K562 (cell line): ENCODE data around the gene APOO. TPM values are rescaled to one million over a fixed set of nuclear protein-coding genes. Genes with fewer than 3 reads are reported as not detected.

Source experiments
- ATAC-seq: fragments of 200-7000 bp; cut with Tn5 transposase; 3 replicates; pipeline ENCODE4 v1.9.1; 2020; ENCODE audit warnings: moderate library complexity
- BruUV-seq: library from RNA; stranded (reverse); fragments of 400-500 nt; replicated peaks from 2 replicates; lab custom pipeline; 2021; lab: Mats Ljungman, UMichigan
- CTCF ChIA-PET: fragments of 300-600 bp; formaldehyde crosslinking; extraction: SDS; loops from one replicate; lab custom pipeline; 2021; ENCODE audit warnings: low intra/inter-chr PET ratio; lab: Yijun Ruan, JAX
- POLR2A ChIA-PET: fragments of 300-600, 350-650 bp; sonication (Branson Sonifier 250); formaldehyde crosslinking; extraction: SDS; loops from one replicate; lab custom pipeline; 2021; ENCODE audit warnings: antibody characterized with exemption, inconsistent platforms; lab: Yijun Ruan, JAX
- DNase-seq, 4 experiments: peaks; one replicate each; pipeline versions ENCODE4 v3.0.0 to v3.0.0-alpha.2; 2011 to 2018; ENCODE audit warnings: low spot score in 3 of 4, mixed read lengths in 3 of 4; ENCODE audit errors: extremely low read depth in 1 of 4
- FAIRE-seq: peaks from 2 replicates; lab custom pipeline; 2011; peaks lifted over from hg19 to GRCh38; lab: Jason Lieb, UNC
- H2AFZ ChIP-seq: 2 replicates; pipeline ENCODE4 v1.6.0; 2011; ENCODE audit warnings: low read depth, low read length, control low read depth, inconsistent platforms
- H3K27ac ChIP-seq: fragments of 200-600 bp; 3 replicates; pipeline ENCODE4 v1.8.0; 2011; ENCODE audit warnings: low read depth, mild to moderate bottlenecking, control low read depth, inconsistent platforms, low read length, moderate library complexity, mixed read lengths; ENCODE audit errors: extremely low read depth
- H3K27me3 ChIP-seq, 2 experiments: fragments of 300-600 bp in 1 of 2; 2 replicates in 1 of 2; 3 replicates in 1 of 2; pipeline versions ENCODE4 v1.6.0 to v1.8.0; 2011; ENCODE audit warnings: inconsistent platforms in 2 of 2, low read length in 2 of 2, mild to moderate bottlenecking in 1 of 2, mixed read lengths in 1 of 2, moderate library complexity in 1 of 2; ENCODE audit not compliant: control insufficient read depth in 2 of 2, insufficient read depth in 2 of 2
- H3K36me3 ChIP-seq: fragments of 300-600 bp; 3 replicates; pipeline ENCODE4 v1.8.0; 2011; ENCODE audit warnings: mild to moderate bottlenecking, low read length, inconsistent platforms; ENCODE audit not compliant: control insufficient read depth, insufficient read depth
- H3K4me1 ChIP-seq, 2 experiments: fragments of 200-600 bp in 1 of 2; replicated peaks in 1 of 2; 2 replicates in 1 of 2; 3 replicates in 1 of 2; pipeline versions ENCODE4 v1.5.1 to v1.8.0; 2011; ENCODE audit warnings: inconsistent platforms in 2 of 2, low read length in 2 of 2, mild to moderate bottlenecking in 1 of 2, mixed read lengths in 1 of 2, moderate library complexity in 1 of 2; ENCODE audit not compliant: control insufficient read depth in 2 of 2, insufficient read depth in 2 of 2
- H3K4me2 ChIP-seq: 2 replicates; pipeline ENCODE4 v1.6.1; 2011; ENCODE audit warnings: low read length, control low read depth, inconsistent platforms, mixed read lengths; ENCODE audit not compliant: insufficient read depth
- H3K4me3 ChIP-seq: fragments of 200-600 bp; sonication (generic), shearing (Covaris generic); 2 replicates; pipeline ENCODE4 v1.5.1; 2016; ENCODE audit warnings: control low read depth, inconsistent platforms
- H3K79me2 ChIP-seq: fragments of 200-600 bp; 3 replicates; pipeline ENCODE4 v1.8.0; 2011; ENCODE audit warnings: low read length, inconsistent platforms; ENCODE audit not compliant: control insufficient read depth, insufficient read depth
- H3K9ac ChIP-seq, 2 experiments: 2 replicates each; pipeline versions ENCODE4 v1.6.0 to v1.6.1; 2011; ENCODE audit warnings: low read depth in 2 of 2, low read length in 2 of 2, control low read depth in 1 of 2, inconsistent platforms in 1 of 2, mild to moderate bottlenecking in 1 of 2, mixed read lengths in 1 of 2; ENCODE audit not compliant: insufficient read depth in 1 of 2
- H3K9me1 ChIP-seq: one replicate; pipeline ENCODE4 v1.6.0; 2011; ENCODE audit warnings: inconsistent platforms, mild to moderate bottlenecking, low read length, moderate library complexity; ENCODE audit not compliant: control insufficient read depth, insufficient read depth
- H3K9me3 ChIP-seq: replicated peaks from 2 replicates; pipeline ENCODE4 v1.5.1; 2011; ENCODE audit warnings: low read depth, low read length, inconsistent platforms; ENCODE audit not compliant: control insufficient read depth, insufficient read depth
- H4K20me1 ChIP-seq: replicated peaks from 2 replicates; pipeline ENCODE4 v1.6.1; 2011; ENCODE audit warnings: low read length, inconsistent platforms, mixed read lengths; ENCODE audit not compliant: control insufficient read depth, insufficient read depth
- C11orf30 ChIP-seq: fragments of 450-650 bp; IDR thresholded peaks from 2 replicates; pipeline ENCODE4 v1.6.1; 2016; ENCODE audit warnings: low read depth, mild to moderate bottlenecking
- ETV5 ChIP-seq: sonication (generic); formaldehyde crosslinking; IDR thresholded peaks from 2 replicates; pipeline ENCODE4 v1.4.0; 2020; ENCODE audit warnings: low read depth, mild to moderate bottlenecking, missing genetic modification reagents
- FOXK1 ChIP-seq: sonication (generic); formaldehyde crosslinking; IDR thresholded peaks from 2 replicates; pipeline ENCODE4 v1.8.0; 2022; ENCODE audit warnings: missing genetic modification reagents, mild to moderate bottlenecking, borderline replicate concordance
- GABPA ChIP-seq: fragments of 200-800 bp; sonication (Bioruptor generic); conservative IDR thresholded peaks from 2 replicates; pipeline ENCODE4 v1.6.1; 2016; ENCODE audit warnings: low read depth, missing genetic modification characterization, missing compliant biosample characterization
- HNRNPK ChIP-seq: fragments of 200-400 bp; formaldehyde crosslinking; IDR thresholded peaks from one replicate; pipeline ENCODE4 v1.6.1; 2018; ENCODE audit warnings: mild to moderate bottlenecking, low read depth, low read length; ENCODE audit not compliant: poor library complexity, severe bottlenecking
- L3MBTL2 ChIP-seq: fragments of 450-650 bp; IDR thresholded peaks from 2 replicates; pipeline ENCODE4 v1.6.1; 2016; ENCODE audit warnings: mild to moderate bottlenecking, moderate library complexity
- MAFG ChIP-seq: fragments of 450-650 bp; conservative IDR thresholded peaks from 2 replicates; pipeline ENCODE4 v1.6.1; 2016; ENCODE audit warnings: missing genetic modification characterization, missing compliant biosample characterization
- NFE2 ChIP-seq: IDR thresholded peaks from 2 replicates; pipeline ENCODE4 v1.6.1; 2014; ENCODE audit warnings: antibody characterized with exemption, low read depth
- SRSF1 ChIP-seq: fragments of 200-400 bp; formaldehyde crosslinking; IDR thresholded peaks from 2 replicates; pipeline ENCODE4 v1.6.1; 2017; ENCODE audit warnings: mild to moderate bottlenecking, low read depth, low read length, moderate library complexity
- ZC3H4 ChIP-seq: sonication (generic); formaldehyde crosslinking; IDR thresholded peaks from 2 replicates; pipeline ENCODE4 v1.9.0; 2021; ENCODE audit warnings: missing genetic modification reagents, borderline replicate concordance
- ZNF217 ChIP-seq: sonication (generic); formaldehyde crosslinking; IDR thresholded peaks from 2 replicates; pipeline ENCODE4 v1.8.0; 2022; ENCODE audit warnings: mild to moderate bottlenecking, missing genetic modification reagents
- WGBS: fragments of 100-300 bp; shearing (Covaris generic); methylation state at CpG from one replicate; pipeline ENCODE4 v1.1.6; 2016; ENCODE audit warnings: low coverage, mixed read lengths; ENCODE audit not compliant: insufficient coverage; ENCODE audit errors: missing lambda C conversion rate; 5-methylcytosine and 5-hydroxymethylcytosine counted together
- in situ Hi-C: fragments of 300-500 bp; cut with MboI; formaldehyde crosslinking; loops from 4 replicates; pipeline ENCODE4 v1.15.0; 2018; ENCODE audit warnings: inconsistent platforms, mixed read lengths
- intact Hi-C: fragments of 100-400 bp; cut with micrococcal nuclease; formaldehyde crosslinking; loops from 2 replicates; pipeline ENCODE4 v1.14.2; 2022
- polyA plus RNA-seq, 8 experiments: library from polyadenylated mRNA; depleted of rRNA in 4 of 8; stranded (reverse) in 5 of 8; unstranded in 3 of 8; fragments of >200 nt; fragmentation: Nextera tagmentation in 2 of 8; fragmentation: Illumina TruSeq in 1 of 8; extraction: Ambion mirVana in 2 of 8; extraction: Trizol in 1 of 8; gene quantifications; 2 replicates each; pipeline versions ENCODE4 v1.2.1 to v1.2.3, GENCODE V29; 2011 to 2014; ENCODE audit warnings: inconsistent platforms in 1 of 8, missing spikeins in 1 of 8
- total RNA-seq, 7 experiments: library from RNA; depleted of rRNA in 6 of 7; stranded (reverse); fragments of >200 nt in 6 of 7; fragmentation: Illumina TruSeq in 2 of 7; extraction: Trizol in 2 of 7; gene quantifications; 2 replicates each; pipeline versions ENCODE4 v1.2.1 to v1.2.3, GENCODE V29; 2011 to 2021; ENCODE audit warnings: low replicate concordance in 1 of 7
- TF ChIP-seq, protein P1 (sequence below): fragments of 450-650 bp; IDR thresholded peaks from 2 replicates; pipeline ENCODE4 v1.6.1; 2014; ENCODE audit warnings: low read depth, mild to moderate bottlenecking, moderate library complexity, borderline replicate concordance
- TF ChIP-seq, protein P2 (sequence below): IDR thresholded peaks from 2 replicates; pipeline ENCODE4 v1.6.1; 2011; ENCODE audit not compliant: insufficient read length; ENCODE audit errors: extremely low read depth
- TF ChIP-seq, protein P3 (sequence below), 2 experiments: fragments of 450-650 bp in 1 of 2; sonication (generic) in 1 of 2; formaldehyde crosslinking; conservative IDR thresholded peaks; 2 replicates each; pipeline versions ENCODE4 v1.4.0 to v1.8.1; 2020 to 2022; ENCODE audit warnings: mild to moderate bottlenecking in 1 of 2, missing genetic modification reagents in 1 of 2
- TF ChIP-seq, protein P4 (sequence below): fragments of 450-650 bp; IDR thresholded peaks from 2 replicates; pipeline ENCODE4 v1.6.1; 2018; ENCODE audit not compliant: partially characterized antibody
- TF ChIP-seq, protein P5 (sequence below): fragments of 250-450 bp; sonication (Bioruptor Pico); IDR thresholded peaks from 2 replicates; pipeline ENCODE4 v1.8.0; 2022; ENCODE audit warnings: moderate library complexity, mild to moderate bottlenecking, inconsistent platforms

The APOO gene
- total and polyA plus RNA-seq, 9 of the 15 experiments (the other 6 are each of a cell fraction or from before 2014, with no cell fraction given), result 37.3 to 76.4 (median 60.8) TPM

DNA sequence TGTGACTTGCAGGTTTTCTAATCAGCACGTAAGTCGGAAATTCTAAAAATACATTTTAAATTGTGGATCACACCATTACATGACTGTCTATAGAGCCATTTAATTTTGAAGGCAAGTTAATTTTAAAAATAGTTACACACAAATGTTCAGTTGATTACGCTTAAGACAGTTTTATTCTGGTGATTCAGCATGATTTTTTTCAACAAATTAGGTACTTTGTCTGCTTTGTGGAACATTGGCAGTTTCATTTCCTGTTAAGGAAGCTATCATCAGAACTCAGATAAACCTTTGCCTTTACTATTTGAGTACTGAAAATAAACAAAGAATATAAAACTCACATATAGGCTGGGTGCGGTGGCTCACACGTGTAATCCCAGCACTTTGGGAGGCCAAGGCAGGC lies 105.3 kb downstream of the APOO start:
- ChIA-PET POLR2A (interaction anchor here (0.7 kb wide), 1 partner anchor 19 kb away, joined by 3 read pairs; the partner anchor contains the start of gene SAT1), CTCF (no interaction called here)
- Histone ChIP-seq H3K27ac (no peak overlapping the region), H3K9ac (no peak overlapping the region), H3K4me1 (peaks cover 0 to 5% of the 10 kb centered on the region in 2 experiments; a peak in 3 of 5 replicates), H3K36me3 (no peaks in the 10 kb centered on the region), H3K4me3 (no peak overlapping the region), H3K9me3 (no peaks in the 10 kb centered on the region), H3K27me3 (no peaks in the 10 kb centered on the region), H2AFZ (peak overlapping the region; percentile 45), H3K4me2 (no peak overlapping the region), H4K20me1 (no peaks in the 10 kb centered on the region), H3K9me1 (no peaks in the 10 kb centered on the region), H3K79me2 (no peaks in the 10 kb centered on the region)
- DNase-seq (no peak), FAIRE-seq (no peak), ATAC-seq (no peak)
- intact Hi-C loops, result no loop called here
- in situ Hi-C loops, result no loop called here
- WGBS, result 36% methylated on average over 5 of the region's 5 CpGs
- no TSS peak for BruUV-seq
- no peak for TF ChIP-seq HNRNPK
- TF ChIP-seq SRSF1, result no peak
- peak; percentile 37 for TF ChIP-seq MAFG (tag)
- no peak for TF ChIP-seq ETV5 (CRISPR knock-in tag)
- TF ChIP-seq, protein P1, sequence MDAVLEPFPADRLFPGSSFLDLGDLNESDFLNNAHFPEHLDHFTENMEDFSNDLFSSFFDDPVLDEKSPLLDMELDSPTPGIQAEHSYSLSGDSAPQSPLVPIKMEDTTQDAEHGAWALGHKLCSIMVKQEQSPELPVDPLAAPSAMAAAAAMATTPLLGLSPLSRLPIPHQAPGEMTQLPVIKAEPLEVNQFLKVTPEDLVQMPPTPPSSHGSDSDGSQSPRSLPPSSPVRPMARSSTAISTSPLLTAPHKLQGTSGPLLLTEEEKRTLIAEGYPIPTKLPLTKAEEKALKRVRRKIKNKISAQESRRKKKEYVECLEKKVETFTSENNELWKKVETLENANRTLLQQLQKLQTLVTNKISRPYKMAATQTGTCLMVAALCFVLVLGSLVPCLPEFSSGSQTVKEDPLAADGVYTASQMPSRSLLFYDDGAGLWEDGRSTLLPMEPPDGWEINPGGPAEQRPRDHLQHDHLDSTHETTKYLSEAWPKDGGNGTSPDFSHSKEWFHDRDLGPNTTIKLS, result no peak
- TF ChIP-seq, protein P2, sequence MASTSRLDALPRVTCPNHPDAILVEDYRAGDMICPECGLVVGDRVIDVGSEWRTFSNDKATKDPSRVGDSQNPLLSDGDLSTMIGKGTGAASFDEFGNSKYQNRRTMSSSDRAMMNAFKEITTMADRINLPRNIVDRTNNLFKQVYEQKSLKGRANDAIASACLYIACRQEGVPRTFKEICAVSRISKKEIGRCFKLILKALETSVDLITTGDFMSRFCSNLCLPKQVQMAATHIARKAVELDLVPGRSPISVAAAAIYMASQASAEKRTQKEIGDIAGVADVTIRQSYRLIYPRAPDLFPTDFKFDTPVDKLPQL, result no peak
- peak; percentile 57 for TF ChIP-seq C11orf30
- TF ChIP-seq L3MBTL2, result 0 out of 2 replicates have a peak, but pooled peaks have one; percentile 50
- no peak for TF ChIP-seq ZNF217 (CRISPR knock-in tag)
- TF ChIP-seq, protein P3, sequence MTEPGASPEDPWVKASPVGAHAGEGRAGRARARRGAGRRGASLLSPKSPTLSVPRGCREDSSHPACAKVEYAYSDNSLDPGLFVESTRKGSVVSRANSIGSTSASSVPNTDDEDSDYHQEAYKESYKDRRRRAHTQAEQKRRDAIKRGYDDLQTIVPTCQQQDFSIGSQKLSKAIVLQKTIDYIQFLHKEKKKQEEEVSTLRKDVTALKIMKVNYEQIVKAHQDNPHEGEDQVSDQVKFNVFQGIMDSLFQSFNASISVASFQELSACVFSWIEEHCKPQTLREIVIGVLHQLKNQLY (CRISPR knock-in tag; conservative IDR thresholded peaks at IDR 0.05), result no peak
- TF ChIP-seq, protein P4, sequence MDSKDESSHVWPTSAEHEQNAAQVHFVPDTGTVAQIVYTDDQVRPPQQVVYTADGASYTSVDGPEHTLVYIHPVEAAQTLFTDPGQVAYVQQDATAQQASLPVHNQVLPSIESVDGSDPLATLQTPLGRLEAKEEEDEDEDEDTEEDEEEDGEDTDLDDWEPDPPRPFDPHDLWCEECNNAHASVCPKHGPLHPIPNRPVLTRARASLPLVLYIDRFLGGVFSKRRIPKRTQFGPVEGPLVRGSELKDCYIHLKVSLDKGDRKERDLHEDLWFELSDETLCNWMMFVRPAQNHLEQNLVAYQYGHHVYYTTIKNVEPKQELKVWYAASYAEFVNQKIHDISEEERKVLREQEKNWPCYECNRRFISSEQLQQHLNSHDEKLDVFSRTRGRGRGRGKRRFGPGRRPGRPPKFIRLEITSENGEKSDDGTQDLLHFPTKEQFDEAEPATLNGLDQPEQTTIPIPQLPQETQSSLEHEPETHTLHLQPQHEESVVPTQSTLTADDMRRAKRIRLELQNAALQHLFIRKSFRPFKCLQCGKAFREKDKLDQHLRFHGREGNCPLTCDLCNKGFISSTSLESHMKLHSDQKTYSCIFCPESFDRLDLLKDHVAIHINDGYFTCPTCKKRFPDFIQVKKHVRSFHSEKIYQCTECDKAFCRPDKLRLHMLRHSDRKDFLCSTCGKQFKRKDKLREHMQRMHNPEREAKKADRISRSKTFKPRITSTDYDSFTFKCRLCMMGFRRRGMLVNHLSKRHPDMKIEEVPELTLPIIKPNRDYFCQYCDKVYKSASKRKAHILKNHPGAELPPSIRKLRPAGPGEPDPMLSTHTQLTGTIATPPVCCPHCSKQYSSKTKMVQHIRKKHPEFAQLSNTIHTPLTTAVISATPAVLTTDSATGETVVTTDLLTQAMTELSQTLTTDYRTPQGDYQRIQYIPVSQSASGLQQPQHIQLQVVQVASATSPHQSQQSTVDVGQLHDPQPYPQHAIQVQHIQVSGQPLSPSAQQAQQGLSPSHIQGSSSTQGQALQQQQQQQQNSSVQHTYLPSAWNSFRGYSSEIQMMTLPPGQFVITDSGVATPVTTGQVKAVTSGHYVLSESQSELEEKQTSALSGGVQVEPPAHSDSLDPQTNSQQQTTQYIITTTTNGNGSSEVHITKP, result peak; percentile 23
- peak; percentile 34; the same call in 1 of the 2 replicates for TF ChIP-seq NFE2
- TF ChIP-seq FOXK1 (CRISPR knock-in tag), result no peak
- 0 out of 2 replicates have a peak, but pooled peaks have one; percentile 21 for TF ChIP-seq GABPA (tag)
- TF ChIP-seq ZC3H4 (CRISPR knock-in tag), result no peak
- TF ChIP-seq, protein P5, sequence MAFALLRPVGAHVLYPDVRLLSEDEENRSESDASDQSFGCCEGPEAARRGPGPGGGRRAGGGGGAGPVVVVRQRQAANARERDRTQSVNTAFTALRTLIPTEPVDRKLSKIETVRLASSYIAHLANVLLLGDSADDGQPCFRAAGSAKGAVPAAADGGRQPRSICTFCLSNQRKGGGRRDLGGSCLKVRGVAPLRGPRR, result no peak
